ENCODE measurements around the gene SLC17A7. TPM values are rescaled to one million over a fixed set of nuclear protein-coding genes. Genes with fewer than 3 reads are reported as not detected.
A peak's percentile ranks its signal among the peaks of the same experiment; 100 is the strongest.

The SLC17A7 gene
- polyA plus RNA-seq, 6 donors from 2014 or later: not detected

DNA sequence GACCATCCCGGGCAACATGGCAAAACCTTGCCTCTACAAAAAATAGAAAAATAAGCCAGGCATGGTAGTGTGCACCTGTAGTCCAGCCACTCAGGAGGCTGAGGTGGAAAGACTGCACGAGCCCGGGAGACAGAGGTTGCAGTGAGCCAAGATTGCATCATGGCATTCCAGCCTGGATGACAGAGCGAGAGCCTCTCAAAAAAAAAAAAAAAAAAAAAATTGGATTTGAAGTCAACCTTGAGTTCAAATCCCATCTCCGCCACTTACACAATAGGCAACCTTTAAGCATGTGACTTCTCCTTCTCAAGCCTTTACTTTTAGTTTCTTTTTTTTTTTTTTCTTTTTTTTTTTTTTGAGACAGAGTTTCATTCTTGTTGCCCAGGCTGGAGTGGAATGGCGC lies 41.3 kb downstream of the SLC17A7 start:
- Mint-ChIP-seq H3K36me3 (no peaks in the 10 kb centered on the region), H3K4me3 (no peak overlapping the region)

DNA sequence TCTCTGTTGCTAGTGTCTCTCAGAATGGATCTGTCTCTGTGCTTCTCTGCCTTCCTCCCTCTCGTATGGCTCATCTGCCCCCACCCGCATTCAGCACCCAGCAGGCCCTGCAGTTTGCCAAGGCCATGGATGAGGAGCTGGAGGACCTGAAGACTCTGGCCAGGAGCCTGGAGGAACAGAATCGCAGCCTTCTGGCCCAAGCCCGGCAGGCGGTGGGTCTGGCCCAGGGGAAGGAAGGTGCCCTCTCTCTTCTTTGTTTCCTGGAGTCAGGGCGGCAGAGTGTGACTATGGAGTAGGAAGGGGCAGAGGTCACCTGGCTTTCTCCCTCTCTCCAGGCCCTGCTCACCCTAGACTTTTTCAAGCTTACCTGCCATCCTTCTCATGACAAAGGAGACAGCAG lies 42.4 kb downstream of the SLC17A7 start:
- Mint-ChIP-seq H3K4me1 (peaks cover 10 to 33% (median 19%) of the 10 kb centered on the region in 3 donors), H3K4me3 (peak overlapping the region in 1 of 8 donors; percentile 30), H3K27me3 (peaks cover 0 to 11% (median 3%) of the 10 kb centered on the region in 3 donors), H3K27ac (no peak overlapping the region), H3K36me3 (no peaks in the 10 kb centered on the region), H3K9me3 (no peaks in the 10 kb centered on the region)
- ATAC-seq (ENCODE audit: low read depth in 2 of 2): no peak
- DNase-seq: no peak

More for the DNA sequence above, 41.3 kb downstream of the SLC17A7 start:
- ATAC-seq (ENCODE audit: low read depth in 2 of 2): no peak
- Mint-ChIP-seq H3K27ac (no peak overlapping the region), H3K27me3 (peaks cover 0 to 11% (median 3%) of the 10 kb centered on the region in 3 donors), H3K4me1 (peaks cover 11 to 39% (median 25%) of the 10 kb centered on the region in 3 donors), H3K9me3 (no peaks in the 10 kb centered on the region)
- DNase-seq: no peak

DNA sequence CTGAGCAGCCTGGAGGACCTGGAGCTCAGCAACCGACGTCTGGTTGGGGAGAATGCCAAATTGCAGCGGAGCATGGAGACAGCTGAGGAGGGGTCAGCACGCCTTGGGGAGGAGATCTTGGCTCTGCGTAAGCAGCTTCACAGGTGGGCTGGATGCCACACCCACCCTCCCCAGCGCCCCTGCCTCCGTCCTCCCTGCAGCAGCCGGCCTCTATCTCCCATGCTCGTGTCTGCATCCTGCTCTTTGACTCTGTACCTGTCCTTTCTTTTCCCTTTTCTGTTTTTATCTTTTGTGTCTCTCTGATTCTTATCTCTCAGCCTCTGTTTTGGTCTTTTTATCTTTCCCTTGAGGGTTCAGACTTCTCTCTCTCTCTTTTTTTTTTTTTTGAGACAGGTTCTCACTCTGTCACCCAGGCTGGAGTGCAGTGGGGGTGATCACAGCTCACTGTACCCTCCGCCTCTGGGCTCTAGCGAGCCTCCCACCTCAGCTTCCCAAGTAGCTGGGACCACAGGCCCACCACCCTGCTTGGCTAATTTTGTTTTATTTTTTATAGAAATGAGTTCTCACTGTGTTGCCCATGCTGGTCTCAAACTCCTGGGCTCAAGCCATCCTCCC lies 43.2 kb downstream of the SLC17A7 start:
- H3K4me1 Mint-ChIP-seq: peaks cover 4 to 25% (median 11%) of the 10 kb centered on the region in 3 donors
- DNase-seq: no peak
- ATAC-seq (ENCODE audit: low read depth in 2 of 2): no peak
- H3K36me3 Mint-ChIP-seq: no peaks in the 10 kb centered on the region
- no peak overlapping the region for H3K4me3 Mint-ChIP-seq
- H3K27me3 Mint-ChIP-seq: peaks cover 0 to 11% (median 3%) of the 10 kb centered on the region in 3 donors
- no peaks in the 10 kb centered on the region for H3K9me3 Mint-ChIP-seq
- peak overlapping the region in 3 of 6 donors; percentile 36 to 74 (median 64) for H3K27ac Mint-ChIP-seq

DNA sequence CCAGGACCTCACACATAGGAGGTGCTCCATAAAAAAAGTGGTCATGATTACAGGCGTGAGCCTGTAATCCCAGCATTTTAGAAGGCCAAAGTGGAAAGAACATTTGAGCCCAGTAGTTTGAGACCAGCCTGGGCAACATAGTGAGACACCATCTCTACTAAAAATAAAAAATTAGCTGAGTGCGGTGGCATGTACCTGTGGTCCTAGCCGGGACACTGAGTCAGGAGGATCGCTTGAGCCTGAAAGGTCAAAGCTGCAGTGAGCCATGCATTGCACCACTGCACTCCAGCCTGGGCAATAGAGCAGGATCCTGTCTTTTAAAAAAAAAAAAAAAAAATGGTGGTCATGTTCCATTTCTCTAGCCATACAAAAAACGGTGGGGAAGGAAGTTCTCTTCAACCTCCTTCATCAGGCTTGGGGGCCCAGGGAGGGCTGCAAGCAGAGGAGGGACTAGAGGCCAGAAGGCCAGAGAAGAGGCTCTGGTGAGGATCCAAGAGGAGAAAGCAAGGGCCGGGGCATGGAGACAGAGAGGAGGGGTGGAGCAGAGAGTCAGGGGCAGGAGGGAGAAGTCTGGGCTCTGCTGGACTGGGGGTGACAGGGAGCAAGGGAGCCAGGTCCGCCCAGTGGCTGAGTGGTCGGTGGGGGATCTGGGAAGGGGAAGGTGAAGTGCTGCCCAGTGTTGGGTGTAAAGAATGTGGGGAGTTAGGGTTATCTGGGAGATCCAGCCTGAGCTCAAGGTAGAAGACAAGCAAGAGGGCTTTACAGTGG lies 44.4 kb downstream of the SLC17A7 start:
- no peak for DNase-seq
- Mint-ChIP-seq H3K4me1 (peaks cover 3 to 23% (median 8%) of the 10 kb centered on the region in 3 donors), H3K36me3 (no peaks in the 10 kb centered on the region), H3K9me3 (no peaks in the 10 kb centered on the region), H3K27ac (no peak overlapping the region), H3K4me3 (no peak overlapping the region), H3K27me3 (peaks cover 0 to 11% (median 3%) of the 10 kb centered on the region in 3 donors)
- ATAC-seq (ENCODE audit: low read depth in 2 of 2): no peak

DNA sequence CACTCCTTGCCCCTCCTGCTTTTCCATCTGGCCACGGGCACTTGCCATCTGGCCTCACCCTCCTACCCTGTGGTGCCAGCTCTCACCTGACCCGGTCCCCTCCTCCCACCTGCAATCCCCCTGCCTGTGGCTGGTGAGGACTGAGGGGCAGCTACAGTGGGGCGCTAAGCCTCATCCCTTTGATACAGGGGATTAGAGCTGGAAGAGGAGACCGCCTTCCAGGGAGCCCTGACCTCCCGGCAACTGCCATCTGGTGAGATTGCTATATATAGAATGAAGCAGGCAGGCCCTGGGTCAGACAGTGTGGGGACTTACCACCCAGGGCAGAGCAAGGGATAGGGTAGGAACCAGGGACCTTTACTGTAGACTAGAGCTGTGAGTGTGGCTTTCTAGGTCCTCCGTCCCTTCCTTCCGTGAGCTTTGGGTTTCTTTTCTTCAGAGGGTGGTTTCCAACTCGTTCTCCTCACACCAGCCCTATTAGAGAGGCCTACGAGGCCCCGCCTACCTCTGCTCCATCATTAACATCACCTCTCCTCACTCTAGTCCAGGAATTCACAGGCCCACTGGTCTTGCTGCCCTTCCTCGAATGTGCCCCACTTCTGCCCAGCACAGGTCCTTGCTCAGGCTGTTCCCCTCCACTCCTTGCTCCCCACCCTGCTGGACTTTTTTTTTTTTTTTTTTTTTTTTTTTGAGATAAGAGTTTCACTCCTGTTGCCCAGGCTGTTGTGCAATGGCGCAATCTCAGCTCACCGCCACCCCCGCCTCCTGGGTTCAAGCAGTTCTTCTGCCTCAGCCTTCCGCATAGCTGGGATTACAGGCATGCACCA lies 45.5 kb downstream of the SLC17A7 start:
- DNase-seq (no peak), ATAC-seq (ENCODE audit: low read depth in 2 of 2) (no peak)
- Mint-ChIP-seq H3K4me3 (peak overlapping the region in 1 of 8 donors; percentile 70), H3K27me3 (peaks cover 0 to 11% (median 3%) of the 10 kb centered on the region in 3 donors), H3K4me1 (peaks cover 9 to 33% (median 16%) of the 10 kb centered on the region in 3 donors), H3K9me3 (no peaks in the 10 kb centered on the region), H3K36me3 (no peaks in the 10 kb centered on the region), H3K27ac (no peak overlapping the region)

DNA sequence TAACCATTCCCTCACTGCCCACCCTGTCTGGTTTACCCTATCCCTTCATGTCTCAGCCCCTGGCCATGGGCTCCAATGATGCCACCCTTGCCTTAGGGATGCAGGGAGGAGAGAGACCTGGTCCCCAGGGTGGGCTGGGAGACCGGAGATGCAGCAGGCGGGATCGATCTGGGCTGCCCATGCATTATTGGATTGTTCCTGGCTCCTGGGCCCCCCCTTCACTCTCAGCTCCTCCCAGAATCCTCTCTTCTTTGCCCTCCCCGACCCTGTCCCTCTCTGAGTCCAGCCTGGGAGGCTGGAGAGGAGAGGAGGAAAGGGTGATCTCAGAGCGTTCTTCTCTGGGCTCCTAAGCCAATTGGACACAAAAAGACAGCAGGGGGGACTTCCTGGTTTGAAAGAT lies 47.4 kb downstream of the SLC17A7 start:
- Mint-ChIP-seq H3K4me3 (no peak overlapping the region), H3K9me3 (no peaks in the 10 kb centered on the region), H3K27ac (peak overlapping the region in 1 of 6 donors; percentile 61), H3K36me3 (no peaks in the 10 kb centered on the region), H3K4me1 (peaks cover 19 to 51% (median 25%) of the 10 kb centered on the region in 3 donors), H3K27me3 (peaks cover 0 to 11% (median 3%) of the 10 kb centered on the region in 3 donors)
- no peak for DNase-seq
- ATAC-seq (ENCODE audit: low read depth in 2 of 2): no peak

DNA sequence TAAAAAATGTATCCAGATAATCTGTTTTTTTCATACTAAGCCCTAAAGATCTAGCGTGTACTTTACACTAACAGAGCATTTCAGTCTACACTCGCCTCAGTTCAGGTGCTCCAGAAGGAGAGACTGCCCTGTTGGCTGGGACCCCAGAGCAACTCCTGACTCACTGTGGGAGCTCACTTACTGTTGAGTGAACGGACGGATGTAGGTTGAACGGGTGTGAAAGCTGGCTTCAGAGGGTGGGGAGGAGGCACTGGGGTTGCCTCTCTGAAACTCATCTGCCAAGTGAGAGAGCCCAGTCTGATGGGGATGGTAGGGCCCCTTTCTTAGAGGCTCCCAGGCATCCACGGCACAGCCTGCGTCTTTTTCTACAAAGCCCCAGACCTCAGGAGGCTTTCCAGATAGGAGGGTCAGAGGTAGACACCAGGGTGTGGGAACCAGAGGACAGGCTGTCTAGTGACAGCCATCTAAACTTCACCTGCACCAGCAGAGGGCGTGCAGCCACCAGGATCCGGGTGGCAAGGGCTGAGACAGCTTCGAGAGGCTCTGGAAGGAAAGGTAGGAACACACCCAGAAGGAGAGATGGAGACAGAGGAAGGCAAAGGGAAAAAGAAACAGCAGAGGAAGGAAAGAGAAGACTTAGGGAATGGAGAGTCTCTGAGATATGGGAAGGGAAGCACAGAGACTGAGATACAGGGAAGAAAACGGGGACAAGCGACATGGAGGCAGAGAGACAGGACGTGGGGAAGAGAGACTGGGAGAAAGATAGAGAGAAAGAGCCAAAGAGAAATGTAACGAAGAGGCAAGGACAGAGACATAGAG lies 49.5 kb downstream of the SLC17A7 start:
- Mint-ChIP-seq H3K27me3 (no peaks in the 10 kb centered on the region), H3K36me3 (no peaks in the 10 kb centered on the region), H3K4me3 (peak overlapping the region in 6 of 8 donors; percentile 18 to 79 (median 37)), H3K27ac (peak overlapping the region; percentile 2 to 97 (median 90)), H3K9me3 (no peaks in the 10 kb centered on the region), H3K4me1 (peaks cover 30 to 56% (median 42%) of the 10 kb centered on the region in 3 donors)
- DNase-seq (peak; percentile 70), ATAC-seq (ENCODE audit: low read depth in 2 of 2) (peak; percentile 54 to 69)

DNA sequence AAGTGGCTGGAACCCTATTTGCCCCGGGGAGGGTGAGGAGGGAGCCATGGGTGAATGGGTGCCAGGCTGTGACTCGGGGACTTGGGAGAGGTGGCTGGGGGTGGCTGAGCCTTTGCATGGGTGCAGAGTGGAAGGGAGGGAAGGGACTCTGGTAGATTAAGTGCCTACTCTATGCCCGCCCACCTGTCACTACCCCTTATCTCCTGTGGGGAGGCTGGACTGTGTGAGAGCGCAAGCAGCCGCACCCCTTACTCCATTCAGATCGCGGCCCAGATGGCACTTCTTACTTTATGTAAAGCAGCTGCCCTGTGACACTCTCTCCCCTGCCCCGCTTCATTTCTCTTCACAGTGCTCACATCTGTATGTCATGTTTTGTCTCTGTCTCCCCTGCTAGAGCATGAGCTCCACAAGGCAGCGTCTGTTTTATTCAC lies 50.4 kb downstream of the SLC17A7 start:
- peaks cover 30 to 51% (median 43%) of the 10 kb centered on the region in 3 donors for H3K4me1 Mint-ChIP-seq
- H3K27ac Mint-ChIP-seq: peak overlapping the region; percentile 2 to 93 (median 50)
- no peaks in the 10 kb centered on the region for H3K9me3 Mint-ChIP-seq
- DNase-seq: peak; percentile 62
- no peaks in the 10 kb centered on the region for H3K27me3 Mint-ChIP-seq
- H3K4me3 Mint-ChIP-seq: peak overlapping the region in 5 of 8 donors; percentile 21 to 75 (median 42)
- ATAC-seq (ENCODE audit: low read depth in 2 of 2): peak; percentile 82 to 88
- H3K36me3 Mint-ChIP-seq: no peaks in the 10 kb centered on the region

DNA sequence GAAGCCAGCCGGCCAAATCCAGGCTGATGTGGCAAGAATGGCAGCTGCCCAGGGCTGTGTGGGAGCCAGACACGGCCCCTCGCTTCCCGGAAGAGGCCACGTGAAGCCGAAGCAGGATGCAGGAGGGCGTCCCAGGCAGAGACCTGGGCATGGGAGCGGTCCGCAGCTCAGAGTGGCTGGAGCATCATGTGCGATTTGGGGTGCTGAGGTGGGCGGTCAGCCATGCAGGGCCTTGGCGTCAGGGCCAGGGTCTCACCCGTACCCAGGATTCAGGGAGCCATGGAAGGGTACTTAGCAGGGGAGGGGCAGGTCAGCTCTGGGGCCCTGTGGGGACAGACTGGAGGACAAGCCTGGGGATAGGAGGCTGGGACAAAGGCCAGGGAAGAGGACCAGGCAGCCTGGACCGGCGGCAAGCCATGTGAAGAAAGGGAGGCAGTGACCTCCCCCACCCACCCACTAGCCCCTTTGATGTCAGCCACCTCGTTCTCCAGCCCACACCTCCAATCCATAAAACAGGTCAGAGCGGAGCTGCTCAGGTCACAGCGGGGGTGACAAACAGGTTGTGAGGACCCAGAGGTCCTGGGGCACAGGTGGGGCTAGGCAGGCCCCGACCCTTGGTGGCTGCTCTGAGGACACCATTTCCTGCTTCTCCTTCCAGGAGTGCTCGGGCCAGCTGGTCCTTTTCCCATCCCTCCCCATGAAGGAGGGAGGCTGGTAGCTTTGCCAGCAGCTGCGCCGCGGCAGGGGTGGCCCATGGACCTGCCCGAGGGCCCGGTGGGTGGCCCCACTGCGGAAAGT lies 51.0 kb downstream of the SLC17A7 start:
- no peak for DNase-seq
- H3K9me3 Mint-ChIP-seq: no peaks in the 10 kb centered on the region
- H3K36me3 Mint-ChIP-seq: no peaks in the 10 kb centered on the region
- peak overlapping the region in 6 of 8 donors; percentile 21 to 57 (median 41) for H3K4me3 Mint-ChIP-seq
- H3K27ac Mint-ChIP-seq: peak overlapping the region; percentile 10 to 94 (median 68)
- H3K4me1 Mint-ChIP-seq: peaks cover 30 to 51% (median 44%) of the 10 kb centered on the region in 3 donors
- no peaks in the 10 kb centered on the region for H3K27me3 Mint-ChIP-seq
- ATAC-seq (ENCODE audit: low read depth in 2 of 2): no peak

DNA sequence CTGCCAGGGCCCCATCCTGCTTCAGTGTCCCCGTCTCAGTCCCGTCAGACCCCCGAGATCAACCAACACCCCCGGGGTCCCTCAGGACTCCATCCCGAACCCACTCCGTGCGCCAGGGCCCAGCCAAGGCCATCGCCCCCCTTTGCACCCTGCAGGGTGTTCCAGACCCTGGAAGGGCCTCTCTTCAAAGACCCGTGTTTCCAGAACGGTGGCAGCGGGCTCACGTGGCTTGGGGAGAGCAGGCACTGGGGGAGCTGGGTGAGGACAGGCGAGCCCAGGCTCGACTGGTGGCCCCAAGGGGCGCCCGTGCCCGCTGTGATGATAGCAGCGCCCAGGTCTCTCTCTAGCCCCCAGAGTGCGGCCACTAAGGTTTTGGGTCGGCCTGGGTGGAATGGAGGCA lies 51.9 kb downstream of the SLC17A7 start:
- Mint-ChIP-seq H3K9me3 (no peaks in the 10 kb centered on the region), H3K27me3 (no peaks in the 10 kb centered on the region), H3K27ac (peak overlapping the region in 2 of 6 donors; percentile 10 to 41), H3K4me1 (peaks cover 30 to 51% (median 44%) of the 10 kb centered on the region in 3 donors), H3K36me3 (no peaks in the 10 kb centered on the region), H3K4me3 (peak overlapping the region in 1 of 8 donors; percentile 53)
- DNase-seq: no peak
- no peak for ATAC-seq (ENCODE audit: low read depth in 2 of 2)

DNA sequence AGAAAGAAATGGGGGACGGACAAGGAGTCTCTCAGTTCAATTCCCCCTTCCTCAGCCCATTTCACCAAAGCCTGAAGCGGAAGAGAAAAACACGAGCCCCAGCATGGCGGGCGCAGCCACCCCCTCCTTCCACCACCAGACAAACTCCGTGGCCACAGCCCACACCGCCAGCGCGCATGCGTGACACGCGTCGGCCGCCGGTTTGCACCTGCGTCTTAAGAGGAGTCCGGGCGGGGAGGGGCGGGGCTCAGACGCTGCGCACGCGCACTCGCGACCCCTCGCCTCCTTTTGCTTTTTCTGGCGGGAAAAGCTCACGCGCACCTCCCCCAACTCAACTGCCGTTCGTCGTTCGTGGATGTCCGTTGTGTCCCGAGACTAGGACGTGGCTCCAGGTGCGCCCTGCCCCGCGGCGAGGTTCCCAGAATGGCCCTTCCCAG lies 53.4 kb downstream of the SLC17A7 start, which contains the start of gene KASH5:
TSS of gene KASH5 (plus strand) at position 314 of the 437 bp plus-strand sequence. CDS start 2,635 bp downstream, outside the sequence.
- peak; percentile 29 to 63 for ATAC-seq (ENCODE audit: low read depth in 2 of 2)
- Mint-ChIP-seq H3K36me3 (no peaks in the 10 kb centered on the region), H3K27me3 (no peaks in the 10 kb centered on the region)

More for the DNA sequence above, 53.4 kb downstream of the SLC17A7 start, which contains the start of gene KASH5:
- H3K4me1 Mint-ChIP-seq: peaks cover 30 to 51% (median 44%) of the 10 kb centered on the region in 3 donors
- H3K9me3 Mint-ChIP-seq: peaks cover 0 to 4% (median 0%) of the 10 kb centered on the region in 7 donors
- DNase-seq: peak; percentile 83
- H3K4me3 Mint-ChIP-seq: peak within 1 kb of the TSS; percentile 27 to 87 (median 66)
- peak within 1 kb of the TSS; percentile 75 to 98 (median 93) for H3K27ac Mint-ChIP-seq

Data from naive B cell (primary cell).